DND-41 (cell line): ENCODE results near the gene GPR68.

Source experiments
- EZH2 ChIP-seq: IDR thresholded peaks from 3 replicates; pipeline ENCODE4 v1.6.1; 2012; ENCODE audit warnings: borderline replicate concordance, low read depth, mild to moderate bottlenecking, moderate library complexity, low read length, inconsistent platforms; ENCODE audit not compliant: severe bottlenecking
- TF ChIP-seq, protein P1 (sequence below): IDR thresholded peaks from 2 replicates; pipeline ENCODE4 v1.5.1; 2012; ENCODE audit warnings: borderline replicate concordance, low read length, moderate library complexity, mild to moderate bottlenecking; ENCODE audit not compliant: poor library complexity, severe bottlenecking; ENCODE audit errors: extremely low read depth

DNA sequence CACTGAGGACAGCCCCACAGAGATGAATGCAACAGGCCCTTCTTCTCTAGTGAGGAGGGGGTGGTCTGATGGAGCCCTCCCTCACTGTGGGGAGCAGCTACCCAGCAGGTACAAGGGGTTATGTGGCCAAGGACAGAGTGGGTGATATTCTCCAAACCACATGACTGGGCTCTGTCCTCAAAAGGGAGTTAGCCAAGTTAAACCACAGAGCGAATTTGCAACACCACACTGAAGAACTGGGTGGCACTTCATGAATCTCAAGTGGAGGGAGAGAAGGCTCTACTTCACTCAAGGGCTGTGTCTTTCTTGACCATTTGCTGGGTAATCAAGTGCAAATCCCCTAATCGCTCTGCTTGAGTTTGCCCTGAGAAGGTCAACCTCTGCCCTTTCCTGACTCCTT lies 12.5 kb downstream of the GPR68 start:
- TF ChIP-seq EZH2: no peak
- TF ChIP-seq, protein P1, sequence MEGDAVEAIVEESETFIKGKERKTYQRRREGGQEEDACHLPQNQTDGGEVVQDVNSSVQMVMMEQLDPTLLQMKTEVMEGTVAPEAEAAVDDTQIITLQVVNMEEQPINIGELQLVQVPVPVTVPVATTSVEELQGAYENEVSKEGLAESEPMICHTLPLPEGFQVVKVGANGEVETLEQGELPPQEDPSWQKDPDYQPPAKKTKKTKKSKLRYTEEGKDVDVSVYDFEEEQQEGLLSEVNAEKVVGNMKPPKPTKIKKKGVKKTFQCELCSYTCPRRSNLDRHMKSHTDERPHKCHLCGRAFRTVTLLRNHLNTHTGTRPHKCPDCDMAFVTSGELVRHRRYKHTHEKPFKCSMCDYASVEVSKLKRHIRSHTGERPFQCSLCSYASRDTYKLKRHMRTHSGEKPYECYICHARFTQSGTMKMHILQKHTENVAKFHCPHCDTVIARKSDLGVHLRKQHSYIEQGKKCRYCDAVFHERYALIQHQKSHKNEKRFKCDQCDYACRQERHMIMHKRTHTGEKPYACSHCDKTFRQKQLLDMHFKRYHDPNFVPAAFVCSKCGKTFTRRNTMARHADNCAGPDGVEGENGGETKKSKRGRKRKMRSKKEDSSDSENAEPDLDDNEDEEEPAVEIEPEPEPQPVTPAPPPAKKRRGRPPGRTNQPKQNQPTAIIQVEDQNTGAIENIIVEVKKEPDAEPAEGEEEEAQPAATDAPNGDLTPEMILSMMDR: no peak
